Kidney (tissue), 14 donors: ENCODE results near the gene TYW5. TPM values are rescaled to one million over a fixed set of nuclear protein-coding genes. Genes with fewer than 3 reads are reported as not detected.
A peak's percentile ranks its signal among the peaks of the same experiment; 100 is the strongest.
"Not testable (repeated sequence)": the region's sequence is repeated elsewhere in the genome, so short reads cannot be mapped to it uniquely, and the experiment has no call there.

Experiments used
- DNase-seq, 5 donors: peaks; one replicate each; pipeline ENCODE4 v3.0.0-alpha.2; 2013 to 2020
- FAIRE-seq: peaks from 2 replicates; lab custom pipeline; 2012; peaks lifted over from hg19 to GRCh38; lab: Jason Lieb, UNC
- H3K27ac ChIP-seq, 2 donors: one replicate each; pipeline ENCODE4 v1.7.0; 2013; ENCODE audit warnings: low read depth in 2 of 2, low read length in 2 of 2, inconsistent platforms in 1 of 2
- H3K27me3 ChIP-seq: one replicate; pipeline ENCODE4 v1.7.1; 2013; ENCODE audit warnings: low read length, inconsistent platforms; ENCODE audit not compliant: control insufficient read depth, insufficient read depth
- H3K36me3 ChIP-seq, 3 donors: one replicate each; pipeline versions ENCODE4 v1.7.0 to v1.7.1; 2013; ENCODE audit warnings: low read length in 3 of 3, control low read depth in 1 of 3, inconsistent platforms in 1 of 3; ENCODE audit not compliant: insufficient read depth in 3 of 3, control insufficient read depth in 2 of 3
- H3K4me1 ChIP-seq, 3 donors: one replicate each; pipeline versions ENCODE4 v1.7.0 to v1.7.1; 2013; ENCODE audit warnings: low read length in 3 of 3, inconsistent platforms in 1 of 3, low read depth in 1 of 3; ENCODE audit not compliant: control insufficient read depth in 2 of 3, insufficient read depth in 2 of 3
- H3K4me3 ChIP-seq, 3 donors: one replicate each; pipeline versions ENCODE4 v1.7.0 to v1.8.1; 2013; ENCODE audit warnings: low read length in 3 of 3, control low read depth in 1 of 3, inconsistent platforms in 1 of 3
- H3K9ac ChIP-seq, 3 donors: one replicate each; pipeline versions ENCODE4 v1.7.0 to v1.7.1; 2013; ENCODE audit warnings: low read length in 3 of 3, control low read depth in 1 of 3, inconsistent platforms in 1 of 3
- H3K9me3 ChIP-seq, 3 donors: one replicate each; pipeline versions ENCODE4 v1.7.0 to v1.7.1; 2013; ENCODE audit warnings: low read length in 3 of 3, control low read depth in 1 of 3, inconsistent platforms in 1 of 3; ENCODE audit not compliant: control insufficient read depth in 2 of 3, insufficient read depth in 1 of 3
- intact Hi-C: fragments of 100-400 bp; cut with DNase I; formaldehyde crosslinking; loops from one replicate; pipeline ENCODE4 v1.11.1; 2022
- polyA plus RNA-seq: library from polyadenylated mRNA; stranded (reverse); fragments of 350-450 nt; fragmentation: Illumina TruSeq; extraction: RNeasy Lipid Tissue Mini Kit (QIAGEN cat#74804); gene quantifications from one replicate; pipeline ENCODE4 v1.2.3, GENCODE V29; 2014; ENCODE audit warnings: low read depth, low replicate concordance; ENCODE audit not compliant: insufficient read depth
- total RNA-seq: library from RNA; stranded (reverse); fragmentation: NEBNext Ultra II Directional; extraction: Animal tissue kit (Norgen Biotek cat#: 25700); gene quantifications from one replicate; pipeline ENCODE4 v1.2.1, GENCODE V29; 2021
- TF ChIP-seq, protein P1 (sequence below): IDR thresholded peaks from 3 replicates; pipeline ENCODE4 v1.5.1; 2012; ENCODE audit warnings: mild to moderate bottlenecking, moderate library complexity, borderline replicate concordance; ENCODE audit not compliant: insufficient read depth; ENCODE audit errors: extremely low read depth
- donor health status: control.
- donor health status: control.
- donor health status: control.
- donor health status: control.
- donor health status: control.
- donor health status: DM: yes; HTN: yes; CAD: no.
- donor health status: Normal renal cell carcinoma (clear cell type).

TYW5 gene
- total and polyA plus RNA-seq, 2 donors from 2014 or later, result 6.8 to 8.0 TPM

DNA sequence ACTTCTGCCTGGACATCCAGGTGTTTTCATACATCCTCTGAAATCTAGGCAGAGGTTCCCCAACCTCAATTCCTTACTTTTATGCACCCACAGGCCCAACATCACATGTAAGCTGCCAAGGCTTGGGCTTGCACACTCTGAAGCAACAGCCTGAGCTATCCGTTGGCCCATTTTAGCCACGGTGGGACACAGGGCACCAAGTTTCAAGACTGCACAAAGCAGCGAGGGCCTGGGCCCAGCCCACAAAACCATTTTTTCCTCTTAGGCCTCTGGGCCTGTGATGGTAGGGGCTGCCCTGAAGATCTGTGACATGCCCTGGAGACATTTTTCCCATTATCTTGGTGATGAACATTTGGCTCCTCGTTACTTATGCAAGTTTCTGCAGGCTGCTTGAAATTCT lies 38.3 kb downstream of the TYW5 start:
- TF ChIP-seq, protein P1, sequence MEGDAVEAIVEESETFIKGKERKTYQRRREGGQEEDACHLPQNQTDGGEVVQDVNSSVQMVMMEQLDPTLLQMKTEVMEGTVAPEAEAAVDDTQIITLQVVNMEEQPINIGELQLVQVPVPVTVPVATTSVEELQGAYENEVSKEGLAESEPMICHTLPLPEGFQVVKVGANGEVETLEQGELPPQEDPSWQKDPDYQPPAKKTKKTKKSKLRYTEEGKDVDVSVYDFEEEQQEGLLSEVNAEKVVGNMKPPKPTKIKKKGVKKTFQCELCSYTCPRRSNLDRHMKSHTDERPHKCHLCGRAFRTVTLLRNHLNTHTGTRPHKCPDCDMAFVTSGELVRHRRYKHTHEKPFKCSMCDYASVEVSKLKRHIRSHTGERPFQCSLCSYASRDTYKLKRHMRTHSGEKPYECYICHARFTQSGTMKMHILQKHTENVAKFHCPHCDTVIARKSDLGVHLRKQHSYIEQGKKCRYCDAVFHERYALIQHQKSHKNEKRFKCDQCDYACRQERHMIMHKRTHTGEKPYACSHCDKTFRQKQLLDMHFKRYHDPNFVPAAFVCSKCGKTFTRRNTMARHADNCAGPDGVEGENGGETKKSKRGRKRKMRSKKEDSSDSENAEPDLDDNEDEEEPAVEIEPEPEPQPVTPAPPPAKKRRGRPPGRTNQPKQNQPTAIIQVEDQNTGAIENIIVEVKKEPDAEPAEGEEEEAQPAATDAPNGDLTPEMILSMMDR, result no peak
- Histone ChIP-seq H3K9ac (no peak overlapping the region), H3K36me3 (peaks cover 0 to 2% (median 0%) of the 10 kb centered on the region in 3 donors), H3K9me3 (peaks cover 0 to 4% (median 0%) of the 10 kb centered on the region in 3 donors), H3K4me1 (peaks cover 0 to 4% (median 3%) of the 10 kb centered on the region in 3 donors), H3K27me3 (no peaks in the 10 kb centered on the region), H3K4me3 (no peak overlapping the region), H3K27ac (no peak overlapping the region)
- DNase-seq (no peak), FAIRE-seq (no peak)
- intact Hi-C loops, result no loop called here

DNA sequence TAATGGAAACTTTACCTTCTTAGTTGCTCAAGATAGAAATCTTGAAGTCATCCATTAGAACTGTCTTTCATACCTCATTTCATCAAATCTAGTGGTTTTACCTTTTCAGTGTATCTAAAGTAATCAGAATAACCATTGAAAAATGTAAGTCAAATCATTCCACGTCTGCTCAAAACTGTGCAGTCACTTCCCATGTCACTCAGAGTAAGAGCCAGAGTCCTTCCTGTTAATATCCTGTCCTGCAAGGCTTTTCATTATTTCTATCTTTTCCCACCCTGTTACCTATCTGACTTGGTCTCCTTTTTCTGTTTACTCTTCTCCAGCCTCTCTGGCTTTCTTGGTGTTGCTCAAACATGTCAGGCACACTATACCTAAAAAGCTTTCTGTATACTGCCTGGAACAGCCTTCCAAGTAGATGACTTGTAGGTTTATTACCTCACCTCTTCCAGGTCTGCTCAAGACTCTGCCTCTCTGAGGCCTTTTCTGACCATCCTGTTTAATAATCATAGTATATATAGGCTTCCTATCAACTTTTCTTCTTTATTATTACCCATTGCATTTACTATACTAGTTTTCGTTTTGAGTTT lies 40.8 kb downstream of the TYW5 start:
- H3K36me3 ChIP-seq, result no peaks in the 10 kb centered on the region
- no peak overlapping the region for H3K4me3 ChIP-seq
- no peaks in the 10 kb centered on the region for H3K27me3 ChIP-seq
- H3K9me3 ChIP-seq, result peaks cover 0 to 4% (median 0%) of the 10 kb centered on the region in 3 donors
- FAIRE-seq (no peak), DNase-seq (no peak)
- intact Hi-C loops, result no loop called here
- H3K9ac ChIP-seq, result no peak overlapping the region
- H3K4me1 ChIP-seq, result peaks cover 3 to 6% (median 4%) of the 10 kb centered on the region in 3 donors
- no peak overlapping the region for H3K27ac ChIP-seq
- TF ChIP-seq, protein P1, result no peak

DNA sequence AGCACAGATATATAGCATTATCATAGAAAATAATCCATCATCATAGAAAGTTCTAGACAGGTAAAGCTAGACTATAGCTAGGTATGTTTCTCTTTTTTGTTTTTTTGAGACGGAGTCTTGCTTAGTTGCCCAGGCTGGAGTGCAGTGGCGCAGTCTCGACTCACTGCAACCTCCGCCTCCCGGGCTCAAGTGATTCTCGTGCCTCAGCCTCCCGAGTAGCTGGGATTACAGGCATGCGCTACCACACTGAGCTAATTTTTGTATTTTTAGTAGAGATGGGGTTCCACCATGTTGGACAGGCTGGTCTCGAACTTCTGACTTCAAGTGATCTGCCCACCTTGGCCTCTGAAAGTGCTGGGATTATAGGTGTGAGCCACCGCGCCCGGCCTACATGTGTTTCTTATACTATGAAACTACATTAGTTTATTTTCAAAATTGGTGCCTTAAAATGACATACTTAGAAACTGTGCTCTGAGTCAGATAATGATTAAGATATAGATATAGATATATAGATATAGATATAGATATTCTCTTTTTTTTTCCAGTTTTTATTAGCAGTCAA lies 42.7 kb downstream of the TYW5 start:
- peak overlapping the region in 1 of 3 donors; percentile 98 for H3K9ac ChIP-seq
- intact Hi-C loops, result not testable (repeated sequence)
- peak overlapping the region; percentile 94 to 98 (median 94) for H3K4me3 ChIP-seq

DNA sequence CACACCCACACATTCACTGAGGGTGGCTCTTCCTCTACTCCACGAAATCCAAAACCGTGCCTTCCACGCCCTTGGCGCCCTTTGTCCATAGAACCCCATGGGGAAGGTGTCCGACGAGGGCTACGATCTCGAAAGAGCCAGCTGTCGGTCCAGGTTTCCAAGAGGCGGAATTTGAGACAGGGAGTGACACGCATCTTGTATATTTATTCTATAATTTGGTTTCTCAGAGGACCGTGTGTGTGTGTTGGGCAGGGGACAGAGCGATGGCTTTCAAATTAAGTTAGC lies 43.5 kb downstream of the TYW5 start:
- H3K9ac ChIP-seq, result peak overlapping the region; percentile 90 to 98 (median 92)
- intact Hi-C loops, result no loop called here

More for the DNA sequence above, 42.7 kb downstream of the TYW5 start:
- not testable (repeated sequence) for H3K27me3 ChIP-seq, H3K36me3 ChIP-seq, H3K4me1 ChIP-seq, FAIRE-seq, DNase-seq, H3K27ac ChIP-seq, H3K9me3 ChIP-seq

More for the DNA sequence above, 43.5 kb downstream of the TYW5 start:
- Histone ChIP-seq H3K36me3 (no peaks in the 10 kb centered on the region), H3K9me3 (peaks cover 0 to under 1% (median 0%) of the 10 kb centered on the region in 3 donors), H3K4me3 (peak overlapping the region; percentile 94 to 98 (median 94)), H3K4me1 (peaks cover 3 to 6% (median 4%) of the 10 kb centered on the region in 3 donors), H3K27me3 (no peaks in the 10 kb centered on the region), H3K27ac (peak overlapping the region; percentile 85 to 98)
- TF ChIP-seq, protein P1, result no peak
- no peak for DNase-seq
- no peak for FAIRE-seq
